ENCODE data around the gene SPATA3. TPM values are rescaled to one million over a fixed set of nuclear protein-coding genes. Genes with fewer than 3 reads are reported as not detected.
"Not testable (repeated sequence)": the region's sequence is repeated elsewhere in the genome, so short reads cannot be mapped to it uniquely, and the experiment has no call there.

Gene SPATA3
- total RNA-seq, 2 experiments from 2014 or later: not detected

DNA sequence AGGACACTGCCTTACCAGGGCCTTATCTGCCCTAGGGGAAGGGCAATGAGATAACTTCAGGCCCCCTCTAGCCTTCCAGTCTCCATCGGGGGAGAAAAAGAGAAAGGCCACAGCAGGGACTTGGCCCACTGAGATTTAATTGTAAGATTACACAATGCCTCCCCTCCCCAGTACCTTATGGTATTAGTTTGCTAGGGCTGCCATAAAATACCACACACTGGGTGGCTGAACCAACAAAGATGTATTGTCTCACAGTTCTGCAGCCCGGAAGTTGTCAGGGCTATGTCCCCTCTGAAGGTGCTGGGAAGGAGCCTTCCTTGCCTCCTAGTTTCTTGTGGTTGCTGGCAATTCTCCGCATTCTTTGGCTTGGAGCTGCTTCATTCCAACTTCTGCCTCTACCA, 34.8 kb upstream of the SPATA3 start:
- H3K27me3 ChIP-seq (ENCODE audit: control insufficient read depth in 1 of 2, insufficient read depth in 2 of 2, low read length in 2 of 2): peaks cover 12 to 24% of the 10 kb centered on the region in 2 experiments
- no peaks in the 10 kb centered on the region for H3K9me3 ChIP-seq (ENCODE audit: control insufficient read depth in 1 of 2, insufficient read depth in 1 of 2, low read length in 2 of 2)
- TF ChIP-seq, protein P1, sequence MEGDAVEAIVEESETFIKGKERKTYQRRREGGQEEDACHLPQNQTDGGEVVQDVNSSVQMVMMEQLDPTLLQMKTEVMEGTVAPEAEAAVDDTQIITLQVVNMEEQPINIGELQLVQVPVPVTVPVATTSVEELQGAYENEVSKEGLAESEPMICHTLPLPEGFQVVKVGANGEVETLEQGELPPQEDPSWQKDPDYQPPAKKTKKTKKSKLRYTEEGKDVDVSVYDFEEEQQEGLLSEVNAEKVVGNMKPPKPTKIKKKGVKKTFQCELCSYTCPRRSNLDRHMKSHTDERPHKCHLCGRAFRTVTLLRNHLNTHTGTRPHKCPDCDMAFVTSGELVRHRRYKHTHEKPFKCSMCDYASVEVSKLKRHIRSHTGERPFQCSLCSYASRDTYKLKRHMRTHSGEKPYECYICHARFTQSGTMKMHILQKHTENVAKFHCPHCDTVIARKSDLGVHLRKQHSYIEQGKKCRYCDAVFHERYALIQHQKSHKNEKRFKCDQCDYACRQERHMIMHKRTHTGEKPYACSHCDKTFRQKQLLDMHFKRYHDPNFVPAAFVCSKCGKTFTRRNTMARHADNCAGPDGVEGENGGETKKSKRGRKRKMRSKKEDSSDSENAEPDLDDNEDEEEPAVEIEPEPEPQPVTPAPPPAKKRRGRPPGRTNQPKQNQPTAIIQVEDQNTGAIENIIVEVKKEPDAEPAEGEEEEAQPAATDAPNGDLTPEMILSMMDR (IDR thresholded peaks at IDR 0.05): no peak
- intact Hi-C loops (cut with DNase I, micrococcal nuclease): no loop called here
- Mint-ChIP-seq H3K27ac (no peak overlapping the region), H3K4me1 (ENCODE audit: low read depth) (peaks cover 13% of the 10 kb centered on the region), H3K4me3 (no peak overlapping the region), H3K9me3 (no peaks in the 10 kb centered on the region), H3K36me3 (ENCODE audit: low read depth) (no peaks in the 10 kb centered on the region), H3K27me3 (peaks cover 43% of the 10 kb centered on the region)
- H3K36me3 ChIP-seq (ENCODE audit: insufficient read depth, low read length): no peaks in the 10 kb centered on the region
- ChIA-PET CTCF (no interaction called here), POLR2A (no interaction called here)
- ATAC-seq (ENCODE audit: poor library complexity): no peak
- no peak overlapping the region for H3K4me3 ChIP-seq (ENCODE audit: low read length)
- no peak overlapping the region for H3K27ac ChIP-seq (ENCODE audit: low read depth in 1 of 2, low read length in 2 of 2)
- DNase-seq: no peak
- H3K4me1 ChIP-seq (ENCODE audit: insufficient read depth, low read length): peaks cover 9% of the 10 kb centered on the region

DNA sequence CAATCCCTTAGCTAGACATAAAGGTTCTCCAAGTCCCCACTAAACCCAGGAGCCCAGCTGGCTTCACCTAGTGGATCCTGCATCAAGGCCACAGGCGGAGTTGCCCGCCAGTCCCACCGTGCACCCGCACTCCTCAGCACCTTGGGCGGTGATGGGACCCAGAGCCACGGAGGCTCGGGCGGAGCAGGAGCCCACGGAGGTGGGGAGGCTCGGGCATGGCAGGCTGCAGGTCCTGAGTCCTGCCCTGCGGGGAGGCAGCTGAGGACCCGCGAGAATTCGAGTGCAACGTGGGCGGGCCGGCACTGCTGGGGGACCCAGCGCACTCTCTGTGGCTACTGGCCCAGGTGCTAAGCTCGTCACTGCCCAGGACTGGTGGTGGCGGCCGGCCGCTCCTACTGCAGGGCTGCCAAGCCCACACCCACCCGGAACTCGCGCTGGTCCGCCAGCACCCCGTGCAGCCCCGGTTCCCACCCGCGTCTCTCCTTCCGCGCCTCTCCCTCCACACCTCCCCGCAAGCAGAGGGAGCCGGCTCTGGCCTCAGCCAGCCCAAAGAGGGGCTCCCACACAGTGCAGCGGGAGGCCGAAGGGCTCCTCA, 31.7 kb upstream of the SPATA3 start:
- Mint-ChIP-seq H3K4me3 (no peak overlapping the region), H3K4me1 (ENCODE audit: low read depth) (no peaks in the 10 kb centered on the region), H3K27me3 (peaks cover 15% of the 10 kb centered on the region), H3K27ac (no peak overlapping the region), H3K36me3 (ENCODE audit: low read depth) (no peaks in the 10 kb centered on the region), H3K9me3 (no peaks in the 10 kb centered on the region)
- no peak overlapping the region for H3K4me3 ChIP-seq (ENCODE audit: low read length)
- H3K27ac ChIP-seq (ENCODE audit: low read depth in 1 of 2, low read length in 2 of 2): no peak overlapping the region
- intact Hi-C loops (cut with DNase I, micrococcal nuclease): no loop called here
- peaks cover 0 to 4% of the 10 kb centered on the region in 2 experiments for H3K27me3 ChIP-seq (ENCODE audit: control insufficient read depth in 1 of 2, insufficient read depth in 2 of 2, low read length in 2 of 2)
- ATAC-seq (ENCODE audit: poor library complexity): no peak
- no peaks in the 10 kb centered on the region for H3K9me3 ChIP-seq (ENCODE audit: control insufficient read depth in 1 of 2, insufficient read depth in 1 of 2, low read length in 2 of 2)
- H3K36me3 ChIP-seq (ENCODE audit: insufficient read depth, low read length): no peaks in the 10 kb centered on the region
- TF ChIP-seq, protein P1 (IDR thresholded peaks at IDR 0.05): no peak
- no peak for DNase-seq
- ChIA-PET POLR2A (no interaction called here), CTCF (no interaction called here)
- H3K4me1 ChIP-seq (ENCODE audit: insufficient read depth, low read length): peaks cover 4% of the 10 kb centered on the region

DNA sequence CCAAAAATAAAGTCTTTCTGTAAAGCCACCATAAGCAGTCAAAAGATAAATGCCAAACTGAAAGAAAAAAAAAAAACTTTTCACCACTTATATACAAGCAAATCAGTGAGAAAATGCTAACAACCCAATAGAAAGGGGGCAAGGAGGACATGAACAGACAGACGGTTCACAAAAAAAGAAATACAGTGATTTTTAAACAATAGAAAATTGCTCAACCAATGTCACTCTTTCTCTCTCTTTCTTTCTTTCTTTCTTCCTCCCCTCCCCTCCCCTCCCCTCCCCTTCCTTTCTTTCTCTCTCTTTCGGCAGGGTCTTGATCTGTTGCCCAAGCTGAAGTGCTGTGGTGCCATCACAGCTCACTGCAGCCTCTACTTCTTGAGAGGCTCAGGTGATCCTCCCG, 28.8 kb upstream of the SPATA3 start:
- no peak for DNase-seq
- H3K4me3 ChIP-seq (ENCODE audit: low read length): no peak overlapping the region
- no peaks in the 10 kb centered on the region for H3K36me3 Mint-ChIP-seq (ENCODE audit: low read depth)
- H3K27me3 Mint-ChIP-seq: no peaks in the 10 kb centered on the region
- no peak for ATAC-seq (ENCODE audit: poor library complexity)
- ChIA-PET CTCF (no interaction called here), POLR2A (no interaction called here)
- peaks cover 6% of the 10 kb centered on the region for H3K4me1 Mint-ChIP-seq (ENCODE audit: low read depth)
- H3K27ac Mint-ChIP-seq: no peak overlapping the region
- intact Hi-C loops (cut with DNase I, micrococcal nuclease): no loop called here
- no peaks in the 10 kb centered on the region for H3K9me3 ChIP-seq (ENCODE audit: control insufficient read depth in 1 of 2, insufficient read depth in 1 of 2, low read length in 2 of 2)
- no peak overlapping the region for H3K27ac ChIP-seq (ENCODE audit: low read depth in 1 of 2, low read length in 2 of 2)
- no peaks in the 10 kb centered on the region for H3K27me3 ChIP-seq (ENCODE audit: control insufficient read depth in 1 of 2, insufficient read depth in 2 of 2, low read length in 2 of 2)
- H3K4me3 Mint-ChIP-seq: no peak overlapping the region
- no peaks in the 10 kb centered on the region for H3K9me3 Mint-ChIP-seq
- H3K36me3 ChIP-seq (ENCODE audit: insufficient read depth, low read length): no peaks in the 10 kb centered on the region
- TF ChIP-seq, protein P1 (IDR thresholded peaks at IDR 0.05): no peak
- H3K4me1 ChIP-seq (ENCODE audit: insufficient read depth, low read length): peaks cover 8% of the 10 kb centered on the region

DNA sequence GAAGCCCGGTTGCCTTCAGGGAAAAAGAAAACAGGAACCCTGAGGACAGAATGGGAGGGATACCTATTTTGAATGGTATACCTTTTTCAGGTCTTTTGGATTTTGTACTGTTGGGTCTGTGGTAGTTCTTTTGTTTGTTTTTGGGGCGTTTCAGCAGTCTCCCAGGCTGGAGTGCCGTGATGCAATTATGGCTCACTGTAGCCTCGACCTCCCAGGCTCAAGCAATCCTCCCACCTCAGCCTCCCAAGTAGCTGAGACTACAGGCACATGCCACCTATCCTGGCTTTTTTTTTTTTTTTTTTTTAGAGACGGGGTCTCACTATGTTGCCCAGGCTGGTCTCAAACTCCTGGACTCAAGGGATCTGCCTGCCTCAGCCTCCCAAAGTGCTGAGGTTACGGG, 27.6 kb upstream of the SPATA3 start:
- POLR2A ChIA-PET: not testable (repeated sequence)

More for the DNA sequence above, 27.6 kb upstream of the SPATA3 start:
- CTCF ChIA-PET; H3K4me3 ChIP-seq (ENCODE audit: low read length); intact Hi-C loops (cut with DNase I, micrococcal nuclease); H3K27ac ChIP-seq (ENCODE audit: low read depth in 1 of 2, low read length in 2 of 2); H3K27me3 ChIP-seq (ENCODE audit: control insufficient read depth in 1 of 2, insufficient read depth in 2 of 2, low read length in 2 of 2); H3K4me1 Mint-ChIP-seq (ENCODE audit: low read depth); H3K9me3 Mint-ChIP-seq; H3K36me3 ChIP-seq (ENCODE audit: insufficient read depth, low read length); H3K36me3 Mint-ChIP-seq (ENCODE audit: low read depth); DNase-seq; H3K9me3 ChIP-seq (ENCODE audit: control insufficient read depth in 1 of 2, insufficient read depth in 1 of 2, low read length in 2 of 2); H3K4me3 Mint-ChIP-seq; H3K27ac Mint-ChIP-seq; H3K27me3 Mint-ChIP-seq; ATAC-seq (ENCODE audit: poor library complexity): not testable (repeated sequence)
- peaks cover 18% of the 10 kb centered on the region for H3K4me1 ChIP-seq (ENCODE audit: insufficient read depth, low read length)
